Activated CD8-positive, alpha-beta T cell treated with anti-CD3 and anti-CD28 coated beads, Interleukin-2, amount 10 ng/mL, durations not matched to agents 7 days and 5 days (primary cell): ENCODE results near the gene ATP5F1E. TPM values are rescaled to one million over a fixed set of nuclear protein-coding genes. Genes with fewer than 3 reads are reported as not detected.
"Not testable (repeated sequence)": the region's sequence is repeated elsewhere in the genome, so short reads cannot be mapped to it uniquely, and the experiment has no call there.

Experiments used
- ATAC-seq: fragments of 150-1000 bp; cut with Tn5 transposase; one replicate; pipeline ENCODE4 v1.10.0; 2021; ENCODE audit warnings: moderate library complexity
- CTCF ChIA-PET: fragments of 350-600 bp; sonication (Branson Sonifier 250); formaldehyde crosslinking; loops from one replicate; lab custom pipeline; 2021; ENCODE audit warnings: antibody characterized with exemption; lab: Charles Lee
- POLR2A ChIA-PET: fragments of 350-600 bp; sonication (Branson Sonifier 250); formaldehyde crosslinking; loops from one replicate; lab custom pipeline; 2021; ENCODE audit warnings: antibody characterized with exemption; lab: Charles Lee
- DNase-seq: peaks from one replicate; pipeline ENCODE4 v3.0.0-alpha.2; 2020
- H3K27ac Mint-ChIP-seq: one replicate; pipeline ENCODE4 v1.8.0; 2021; ENCODE audit warnings: mild to moderate bottlenecking, mixed read lengths
- H3K27me3 Mint-ChIP-seq: one replicate; pipeline ENCODE4 v1.8.0; 2021; ENCODE audit warnings: low read depth, mixed read lengths
- H3K36me3 Mint-ChIP-seq: one replicate; pipeline ENCODE4 v1.8.0; 2021; ENCODE audit warnings: low read depth, mixed read lengths
- H3K4me1 Mint-ChIP-seq: one replicate; pipeline ENCODE4 v1.8.0; 2021; ENCODE audit warnings: low read depth, mixed read lengths
- H3K4me3 Mint-ChIP-seq: one replicate; pipeline ENCODE4 v1.8.0; 2021; ENCODE audit warnings: mild to moderate bottlenecking, mixed read lengths
- H3K9me3 Mint-ChIP-seq: one replicate; pipeline ENCODE4 v1.8.0; 2022; ENCODE audit warnings: mixed read lengths; ENCODE audit not compliant: insufficient read depth
- total RNA-seq, 2 experiments: library from RNA; stranded (reverse); gene quantifications; one replicate each; pipeline ENCODE4 v1.2.3, GENCODE V29; 2021

The ATP5F1E gene
- total RNA-seq, 2 experiments from 2014 or later: 97.8 to 98.8 TPM

DNA sequence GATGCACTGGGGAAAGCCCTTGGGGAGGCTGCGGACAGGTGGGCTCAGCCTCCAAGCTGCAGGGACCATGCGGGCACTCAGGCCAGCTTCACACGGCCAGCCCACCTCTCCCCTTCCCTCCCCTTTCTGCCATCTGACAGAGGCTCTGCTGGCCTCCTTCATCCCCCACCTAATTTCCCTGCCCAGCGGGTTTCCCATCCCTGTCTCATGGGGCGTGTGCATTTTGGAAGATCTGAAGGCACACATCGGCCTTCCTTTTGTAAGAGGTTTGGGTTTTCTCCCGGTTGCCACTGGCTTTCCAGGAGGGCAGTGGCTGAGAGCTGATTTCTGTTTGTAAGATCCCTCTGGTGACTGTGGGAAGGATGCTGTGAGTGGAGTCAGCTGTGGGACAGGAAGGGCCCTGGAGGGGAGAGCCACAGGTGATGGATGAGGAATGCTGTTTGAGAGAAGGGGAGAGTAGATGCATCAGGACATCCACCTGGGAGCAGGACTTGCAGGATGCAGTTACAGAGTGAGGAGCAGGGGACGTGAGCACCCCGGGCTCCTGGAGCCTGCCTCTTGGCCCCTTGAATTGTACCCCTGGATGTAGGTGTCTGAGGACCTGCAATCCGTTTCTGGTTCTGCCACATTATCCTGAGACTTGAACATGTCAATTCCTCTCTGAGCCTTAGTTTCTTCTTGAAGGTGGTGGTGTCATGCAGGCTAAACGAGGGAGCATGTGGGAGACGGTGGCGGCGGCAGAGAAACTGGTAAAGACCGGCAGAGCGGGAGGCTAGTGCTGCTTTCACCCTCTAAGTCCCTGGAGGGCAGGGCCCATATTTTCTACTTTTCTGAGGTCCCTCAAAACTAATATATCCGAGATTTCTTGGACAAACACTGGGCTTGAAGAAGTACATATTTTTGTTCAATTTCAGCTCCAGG, 18.8 kb downstream of the ATP5F1E start:
- no peaks in the 10 kb centered on the region for H3K9me3 Mint-ChIP-seq
- no peak for ATAC-seq
- no peak for DNase-seq
- H3K4me1 Mint-ChIP-seq: peaks cover 70% of the 10 kb centered on the region
- ChIA-PET CTCF (no interaction called here), POLR2A (interaction anchor here (0.6 to 1.5 kb wide), 2 partner anchors 18 to 743 kb away, joined by 3 to 6 read pairs; no protein-coding TSS in a partner anchor)
- no peaks in the 10 kb centered on the region for H3K27me3 Mint-ChIP-seq
- peaks cover 2% of the 10 kb centered on the region for H3K36me3 Mint-ChIP-seq
- H3K27ac Mint-ChIP-seq: peak overlapping the region; percentile 64
- H3K4me3 Mint-ChIP-seq: no peak overlapping the region

DNA sequence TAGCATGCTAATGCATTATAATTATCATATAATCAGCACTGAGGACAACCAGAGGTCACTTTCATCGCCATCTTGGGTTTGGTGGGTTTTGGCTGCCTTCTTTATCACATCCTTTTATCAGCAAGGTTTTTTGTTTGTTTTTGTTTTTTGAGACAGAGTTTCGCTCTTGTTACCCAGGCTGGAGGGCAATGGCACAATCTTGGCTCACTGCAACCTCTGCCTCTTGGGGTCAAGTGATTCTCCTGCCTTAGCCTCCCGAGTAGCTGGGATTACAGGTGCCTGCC, 20.3 kb downstream of the ATP5F1E start:
- H3K27me3 Mint-ChIP-seq, POLR2A ChIA-PET, H3K4me3 Mint-ChIP-seq, ATAC-seq, H3K36me3 Mint-ChIP-seq, DNase-seq, H3K9me3 Mint-ChIP-seq: not testable (repeated sequence)
- CTCF ChIA-PET: interaction anchor here (1.0 kb wide), 2 partner anchors 20 to 76 kb away, joined by 3 read pairs; partner anchors contain the start of gene ATP5F1E
- Mint-ChIP-seq H3K4me1 (peaks cover 63% of the 10 kb centered on the region), H3K27ac (peak overlapping the region; percentile 78)

DNA sequence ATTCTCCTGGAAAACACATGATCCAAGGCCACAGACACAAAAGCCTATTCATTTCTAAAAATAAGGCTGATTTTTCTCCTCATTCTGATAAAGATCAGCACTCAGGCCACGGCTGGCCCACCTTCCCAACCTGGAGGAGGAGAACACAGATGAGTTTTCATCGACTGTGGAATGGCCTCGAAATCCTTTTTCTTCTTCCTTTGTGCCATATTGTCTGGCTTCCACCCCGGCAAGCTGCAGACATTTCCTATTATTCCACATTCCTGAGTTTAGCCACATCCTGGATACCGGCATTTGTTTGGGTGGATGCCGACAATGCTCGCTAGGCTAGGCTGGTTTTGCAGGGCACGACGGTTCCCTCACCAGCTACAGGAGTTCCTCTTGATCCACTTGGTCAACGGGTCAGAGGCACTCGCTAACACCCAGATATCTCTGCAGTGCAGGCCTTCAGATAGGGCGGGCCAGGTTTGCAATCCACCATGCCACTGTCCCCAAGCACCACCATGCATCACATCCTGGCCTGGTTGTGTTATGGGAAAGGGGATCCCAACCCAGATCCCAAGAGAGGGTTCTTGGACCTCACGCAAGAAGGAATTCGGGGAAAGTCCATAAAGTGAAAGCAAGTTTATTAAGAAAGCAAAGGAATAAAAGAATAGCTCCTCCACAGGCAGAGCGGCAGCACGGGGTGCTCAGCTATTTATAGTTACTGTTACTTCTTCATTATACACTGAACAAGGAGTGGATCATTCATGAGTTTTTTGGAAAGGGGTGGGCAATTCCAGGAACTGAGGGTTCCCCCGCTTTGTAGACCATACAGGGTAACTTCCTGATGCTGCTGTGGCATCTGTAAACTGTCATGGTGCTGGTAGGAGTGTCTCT, 20.9 kb downstream of the ATP5F1E start:
- POLR2A ChIA-PET: interaction anchor here (1.4 kb wide), 1 partner anchor 21 kb away, joined by 5 read pairs; the partner anchor contains the start of gene ATP5F1E
- Mint-ChIP-seq H3K36me3 (no peaks in the 10 kb centered on the region), H3K27ac (peak overlapping the region; percentile 78), H3K9me3 (no peaks in the 10 kb centered on the region), H3K4me1 (peaks cover 59% of the 10 kb centered on the region), H3K27me3 (no peaks in the 10 kb centered on the region), H3K4me3 (peak overlapping the region; percentile 32)
- CTCF ChIA-PET: interaction anchor here (1.0 kb wide), 2 partner anchors 21 to 77 kb away, joined by 3 read pairs; partner anchors contain the start of gene ATP5F1E
- ATAC-seq (peak; percentile 45), DNase-seq (peak; percentile 76)

DNA sequence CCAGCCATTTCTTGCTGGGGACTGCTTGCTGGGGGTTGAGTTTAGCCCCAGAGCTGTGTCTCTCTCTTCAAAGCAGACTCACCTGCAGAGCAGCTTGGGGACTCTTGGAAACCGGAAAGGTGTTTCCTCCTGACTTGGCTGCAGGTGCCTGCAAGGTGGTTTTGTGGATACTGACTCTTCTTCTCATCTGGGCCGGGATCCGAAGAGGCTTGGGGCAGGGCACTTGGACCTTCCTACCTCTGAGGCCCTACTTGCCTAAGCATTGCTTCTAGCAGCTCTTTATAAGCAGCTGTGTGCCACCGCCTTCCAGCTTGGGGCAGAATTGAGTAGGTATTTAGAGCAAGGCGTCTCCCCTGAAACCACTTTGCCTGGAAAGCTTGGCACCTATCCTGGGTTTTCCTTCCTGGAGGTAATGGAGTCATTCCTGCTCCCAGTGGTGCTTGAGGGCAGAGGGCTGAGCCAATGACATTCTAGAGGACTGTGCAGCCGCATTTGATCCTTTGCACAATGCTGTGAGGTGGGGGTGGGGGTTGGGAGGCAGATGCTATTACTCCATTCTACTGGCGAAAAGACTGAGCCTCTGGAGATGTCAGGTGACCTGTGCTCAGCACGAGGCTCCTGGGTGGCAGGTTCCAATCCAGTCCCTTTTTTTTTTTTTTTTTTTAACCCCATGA, 21.7 kb downstream of the ATP5F1E start:
- no peak overlapping the region for H3K4me3 Mint-ChIP-seq
- CTCF ChIA-PET: no interaction called here
- POLR2A ChIA-PET: interaction anchor here (1.4 kb wide), 1 partner anchor 22 kb away, joined by 5 read pairs; the partner anchor contains the start of gene ATP5F1E
- no peaks in the 10 kb centered on the region for H3K9me3 Mint-ChIP-seq
- ATAC-seq: no peak
- H3K36me3 Mint-ChIP-seq: no peaks in the 10 kb centered on the region
- no peak for DNase-seq
- H3K27ac Mint-ChIP-seq: no peak overlapping the region
- no peaks in the 10 kb centered on the region for H3K27me3 Mint-ChIP-seq
- H3K4me1 Mint-ChIP-seq: peaks cover 62% of the 10 kb centered on the region

DNA sequence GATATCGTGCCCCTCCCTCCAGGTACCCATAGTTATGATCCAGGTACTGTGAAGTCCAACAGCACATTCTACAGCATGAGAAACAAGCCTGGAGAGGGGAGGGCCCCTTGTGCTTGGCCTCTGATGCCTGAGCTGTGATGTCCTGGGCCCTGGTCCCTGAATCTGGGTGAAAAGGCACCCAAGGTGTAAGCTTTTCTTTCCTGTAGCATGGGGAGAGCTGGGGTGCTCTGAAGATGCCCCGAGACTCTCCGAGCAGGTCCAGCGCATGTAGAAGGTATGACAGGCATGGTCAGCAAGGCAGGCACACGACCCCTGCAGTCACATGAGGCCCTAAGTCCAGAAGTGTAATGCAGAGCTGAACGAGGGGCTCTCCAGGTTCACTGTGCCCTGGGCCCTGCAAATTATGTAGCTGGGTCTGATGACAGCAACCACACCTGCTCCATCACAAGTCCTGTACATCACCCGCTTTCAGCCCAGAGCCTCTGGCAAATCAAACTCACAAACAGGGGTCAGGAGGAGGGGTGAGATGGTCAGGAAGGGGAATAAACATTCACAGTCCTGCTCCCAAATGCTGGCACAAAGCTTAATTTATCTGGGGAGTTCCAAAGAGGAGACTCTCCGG, 23.3 kb downstream of the ATP5F1E start:
- Mint-ChIP-seq H3K9me3 (no peaks in the 10 kb centered on the region), H3K36me3 (peaks cover 5% of the 10 kb centered on the region), H3K4me3 (no peak overlapping the region), H3K27me3 (no peaks in the 10 kb centered on the region), H3K27ac (no peak overlapping the region), H3K4me1 (peaks cover 67% of the 10 kb centered on the region)
- ATAC-seq: no peak
- CTCF ChIA-PET: interaction anchor here (0.9 to 2.0 kb wide), 3 partner anchors 23 to 213 kb away, joined by 3 to 6 read pairs (median 5); partner anchors contain the start of gene ATP5F1E
- POLR2A ChIA-PET: interaction anchor here (1.0 to 1.5 kb wide), 2 partner anchors 24 to 120 kb away, joined by 4 to 7 read pairs; partner anchors contain the start of gene ATP5F1E
- DNase-seq: no peak

DNA sequence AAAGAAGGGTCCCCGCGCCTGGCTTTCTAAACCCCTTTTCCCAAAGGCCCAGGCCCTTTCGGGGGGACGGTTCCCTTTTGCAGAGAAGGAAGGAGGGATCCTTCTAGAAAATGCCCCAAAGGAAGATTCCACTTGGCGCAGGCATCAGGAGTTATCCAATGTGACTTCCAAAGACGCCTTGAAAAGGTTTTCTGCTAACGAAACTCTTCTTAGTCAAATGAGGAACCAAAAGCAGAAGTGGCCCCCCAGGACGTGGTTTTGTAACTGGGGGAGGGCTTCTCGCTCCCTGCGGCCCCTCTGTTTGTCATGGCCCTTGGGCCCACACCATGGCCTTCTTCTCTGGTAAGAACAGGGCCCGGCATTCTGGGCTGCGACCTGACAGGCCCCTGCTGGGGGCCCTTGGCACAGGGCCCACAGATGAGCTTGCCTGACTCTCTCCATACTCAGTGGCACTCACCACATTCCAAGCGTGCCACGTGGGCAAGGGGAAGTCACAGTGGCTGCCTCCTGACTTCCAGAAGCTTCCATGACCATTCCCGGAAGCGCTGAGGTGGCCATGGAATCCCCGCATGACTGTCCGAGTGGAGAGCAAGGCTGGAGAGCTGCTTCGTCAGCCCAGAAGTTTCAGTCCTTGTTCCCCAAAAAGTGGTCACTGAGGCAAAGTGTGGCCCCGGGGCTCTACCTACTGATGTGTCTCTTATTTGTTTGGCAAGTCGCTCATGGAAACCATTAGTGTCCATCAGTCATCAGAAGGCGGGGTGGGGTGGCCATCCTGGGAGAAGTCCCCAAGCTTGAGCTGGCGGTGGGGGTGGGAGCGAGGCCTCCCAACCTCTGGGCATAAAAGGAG, 24.2 kb downstream of the ATP5F1E start:
- peaks cover 68% of the 10 kb centered on the region for H3K4me1 Mint-ChIP-seq
- H3K27ac Mint-ChIP-seq: no peak overlapping the region
- peaks cover 7% of the 10 kb centered on the region for H3K36me3 Mint-ChIP-seq
- no peak for DNase-seq
- H3K9me3 Mint-ChIP-seq: no peaks in the 10 kb centered on the region
- no peaks in the 10 kb centered on the region for H3K27me3 Mint-ChIP-seq
- ATAC-seq: no peak
- ChIA-PET POLR2A (interaction anchor here (0.5 to 1.5 kb wide), 3 partner anchors 25 to 119 kb away, joined by 3 to 7 read pairs (median 4); partner anchors contain the start of gene ATP5F1E), CTCF (interaction anchor here (0.9 to 2.0 kb wide), 2 partner anchors 24 to 200 kb away, joined by 5 to 6 read pairs; partner anchors contain the start of gene ATP5F1E)
- H3K4me3 Mint-ChIP-seq: peak overlapping the region; percentile 67

DNA sequence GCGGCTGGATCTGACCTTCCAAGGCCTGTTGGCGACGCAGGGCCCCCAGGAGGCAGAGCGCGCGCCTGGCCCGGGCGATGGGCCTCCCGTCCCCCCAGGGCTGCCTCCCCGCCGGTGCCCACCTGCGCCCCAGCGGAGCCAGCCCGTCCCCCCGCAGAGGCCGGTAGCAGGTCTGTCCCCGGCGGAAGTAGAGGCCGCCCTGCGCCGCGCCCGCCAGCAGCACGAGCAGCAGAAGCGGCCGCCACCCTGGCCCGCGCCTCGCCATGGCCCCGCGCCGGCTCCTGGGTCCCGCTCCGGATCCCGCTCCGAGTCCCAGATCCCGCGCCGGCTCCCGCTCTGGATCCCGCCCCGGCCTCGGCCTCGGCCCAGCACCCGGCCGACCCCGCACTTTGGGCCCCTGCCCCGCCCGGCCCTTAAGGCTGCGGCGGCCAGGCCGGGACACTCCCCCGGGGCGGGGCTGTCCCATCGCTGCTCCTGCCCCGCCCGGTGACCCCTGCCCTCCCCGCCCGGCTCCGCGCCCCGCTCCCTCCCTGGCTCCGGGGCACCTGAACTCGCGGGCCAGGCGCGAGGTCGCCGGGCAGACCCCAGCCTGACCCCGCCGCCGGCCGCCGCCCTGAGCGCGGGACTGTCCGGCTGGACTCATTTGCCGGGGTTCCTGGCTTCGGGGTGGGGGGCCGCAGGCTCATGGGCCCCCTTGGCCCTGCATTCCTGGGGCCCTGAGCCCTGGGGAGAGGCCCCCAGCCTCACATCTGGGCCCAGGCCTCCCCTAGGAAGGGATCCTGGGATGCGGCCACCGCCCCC, 25.1 kb downstream of the ATP5F1E start, which contains the start of gene CTSZ:
Gene CTSZ, minus strand, starts transcription at position 391 of the 801 bp plus-strand sequence. Its CDS starts 126 bp downstream, at position 265.
- DNase-seq (peak; percentile 52), ATAC-seq (peak; percentile 76)
- Mint-ChIP-seq H3K27me3 (no peaks in the 10 kb centered on the region), H3K9me3 (no peaks in the 10 kb centered on the region), H3K4me1 (peaks cover 63% of the 10 kb centered on the region), H3K4me3 (peak within 1 kb of the TSS; percentile 72), H3K27ac (peak within 1 kb of the TSS; percentile 92), H3K36me3 (peaks cover 7% of the 10 kb centered on the region)
- ChIA-PET CTCF (interaction anchor here (2.0 kb wide), 1 partner anchor 201 kb away, joined by 6 read pairs; no protein-coding TSS in a partner anchor), POLR2A (no interaction called here)

DNA sequence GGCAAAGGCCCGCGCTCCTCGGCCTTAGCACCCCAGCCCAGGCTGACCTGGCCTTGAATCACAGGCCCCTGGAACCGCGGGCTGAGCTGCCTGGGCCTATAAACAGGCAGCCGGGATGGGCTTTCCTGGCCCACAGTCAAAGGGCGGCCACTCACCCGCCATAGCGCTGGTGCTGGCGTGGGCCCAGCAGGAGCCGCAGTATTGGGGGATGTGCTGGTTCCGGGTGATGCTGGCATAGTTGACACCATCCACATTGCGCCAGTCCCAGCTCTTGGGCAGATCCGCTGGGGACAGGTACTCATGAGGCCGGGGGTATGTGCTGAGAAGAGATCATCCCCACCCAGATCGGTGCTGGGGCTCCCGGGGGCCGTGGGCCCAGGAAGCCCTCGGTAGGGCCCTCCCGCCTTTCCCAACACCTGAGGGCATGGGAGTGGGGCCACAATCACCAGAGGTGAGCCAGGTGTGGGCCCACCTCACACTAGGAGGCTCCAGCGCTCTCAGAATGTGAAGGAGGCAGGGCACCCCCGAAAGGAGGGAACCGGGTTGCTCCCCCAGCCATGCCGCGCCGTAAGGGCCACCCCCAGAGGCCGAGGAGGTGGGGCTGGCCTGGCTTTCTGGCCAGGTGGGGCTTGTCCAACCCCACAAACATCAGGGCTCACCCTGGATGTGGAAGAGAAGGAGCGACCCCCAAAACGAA, 25.8 kb downstream of the ATP5F1E start:
- peak overlapping the region; percentile 72 for H3K4me3 Mint-ChIP-seq
- ChIA-PET POLR2A (interaction anchor here (0.6 to 1.0 kb wide), 2 partner anchors 9 to 25 kb away, joined by 3 to 4 read pairs; no protein-coding TSS in a partner anchor), CTCF (interaction anchor here (0.6 kb wide), 1 partner anchor 116 kb away, joined by 3 read pairs; no protein-coding TSS in a partner anchor)
- H3K36me3 Mint-ChIP-seq: peaks cover 11% of the 10 kb centered on the region
- DNase-seq: no peak
- H3K4me1 Mint-ChIP-seq: peaks cover 55% of the 10 kb centered on the region
- H3K27me3 Mint-ChIP-seq: no peaks in the 10 kb centered on the region
- H3K9me3 Mint-ChIP-seq: no peaks in the 10 kb centered on the region
- peak overlapping the region; percentile 92 for H3K27ac Mint-ChIP-seq
- peak; percentile 15 for ATAC-seq
